ENCODE results near the gene TBX2. TPM values are rescaled to one million over a fixed set of nuclear protein-coding genes. Genes with fewer than 3 reads are reported as not detected.

TBX2 gene
- total RNA-seq, 1 experiment from 2014 or later, result not detected

GRCh38 chr17:61400717-61401388, 1.2 kb downstream of the TBX2 start:
- Histone ChIP-seq H3K9me3 (ENCODE audit: low read depth, low read length, poor library complexity, severe bottlenecking) (no peaks in the 10 kb centered on the region), H3K4me3 (ENCODE audit: low read depth, low read length, poor library complexity, severe bottlenecking) (no peak overlapping the region), H3K27me3 (replicated peaks; ENCODE audit: insufficient read depth, low read depth, low read length, poor library complexity) (peaks cover 94% of the 10 kb centered on the region), H3K36me3 (ENCODE audit: insufficient read depth, low read length, poor library complexity, severe bottlenecking) (no peaks in the 10 kb centered on the region), H3K27ac (ENCODE audit: low read depth, low read length, poor library complexity, severe bottlenecking) (no peak overlapping the region), H3K4me1 (ENCODE audit: insufficient read depth, low read length, poor library complexity, severe bottlenecking) (peaks cover 31% of the 10 kb centered on the region)
- intact Hi-C loops (cut with micrococcal nuclease; ENCODE audit: unreplicated experiment), result no loop called here
- no peak for DNase-seq (ENCODE audit: low spot score)
- CTCF ChIA-PET, result no interaction called here
- POLR2A ChIA-PET (ENCODE audit: low non-redundant PET), result no interaction called here
- no TSS peak for BruUV-seq (replicated peaks)
- no peak for TF ChIP-seq CTCF (conservative IDR thresholded peaks at IDR 0.05; ENCODE audit: low read depth, low read length)
- peak; percentile 94 for TF ChIP-seq EZH2 (IDR thresholded peaks at IDR 0.05; ENCODE audit: borderline replicate concordance, low read depth, low read length, poor library complexity, severe bottlenecking)

- Histone ChIP-seq H3K27ac (ENCODE audit: low read depth, low read length, poor library complexity, severe bottlenecking) (no peak overlapping the region), H3K4me1 (ENCODE audit: insufficient read depth, low read length, poor library complexity, severe bottlenecking) (peaks cover 31% of the 10 kb centered on the region), H3K4me3 (ENCODE audit: low read depth, low read length, poor library complexity, severe bottlenecking) (no peak overlapping the region), H3K36me3 (ENCODE audit: insufficient read depth, low read length, poor library complexity, severe bottlenecking) (no peaks in the 10 kb centered on the region), H3K27me3 (replicated peaks; ENCODE audit: insufficient read depth, low read depth, low read length, poor library complexity) (peaks cover 94% of the 10 kb centered on the region), H3K9me3 (ENCODE audit: low read depth, low read length, poor library complexity, severe bottlenecking) (no peaks in the 10 kb centered on the region)
- TF ChIP-seq EZH2 (IDR thresholded peaks at IDR 0.05; ENCODE audit: borderline replicate concordance, low read depth, low read length, poor library complexity, severe bottlenecking), result no peak
- no peak for TF ChIP-seq CTCF (conservative IDR thresholded peaks at IDR 0.05; ENCODE audit: low read depth, low read length)
- no peak for DNase-seq (ENCODE audit: low spot score)
- BruUV-seq (replicated peaks), result no TSS peak
- POLR2A ChIA-PET (ENCODE audit: low non-redundant PET), result no interaction called here
- CTCF ChIA-PET, result no interaction called here
- intact Hi-C loops (cut with micrococcal nuclease; ENCODE audit: unreplicated experiment), result no loop called here
These were observed 1.9 kb downstream of the TBX2 start for GRCh38 chr17:61401389-61402072.

DNA sequence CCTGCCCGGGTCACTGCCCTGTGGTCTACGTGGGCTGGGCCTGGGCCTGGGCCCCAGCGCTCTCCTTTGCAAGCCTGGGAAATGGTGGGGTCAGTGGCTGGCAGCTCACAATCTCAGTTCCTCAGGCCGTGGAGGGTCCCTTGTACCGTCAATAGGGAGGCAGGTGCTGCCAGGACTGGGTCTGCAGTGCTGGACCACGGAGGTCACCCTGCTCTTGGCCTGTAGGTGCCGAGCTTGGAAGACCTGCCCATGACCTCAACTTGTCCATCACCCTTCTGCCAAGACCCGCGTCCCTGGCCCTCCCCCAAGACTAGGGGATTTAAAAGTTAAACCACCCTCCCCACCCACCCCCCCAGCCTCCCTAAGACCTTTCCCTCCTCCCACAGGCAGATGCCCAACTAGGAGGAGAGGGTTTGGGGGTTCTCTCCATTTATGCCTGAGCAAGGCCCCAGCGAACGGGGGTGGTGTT, 2.5 kb downstream of the TBX2 start:
- H3K9me3 ChIP-seq (ENCODE audit: low read depth, low read length, poor library complexity, severe bottlenecking), result no peaks in the 10 kb centered on the region
- peaks cover 94% of the 10 kb centered on the region for H3K27me3 ChIP-seq (replicated peaks; ENCODE audit: insufficient read depth, low read depth, low read length, poor library complexity)
- POLR2A ChIA-PET (ENCODE audit: low non-redundant PET), result no interaction called here
- TF ChIP-seq EZH2 (IDR thresholded peaks at IDR 0.05; ENCODE audit: borderline replicate concordance, low read depth, low read length, poor library complexity, severe bottlenecking) (no peak), CTCF (conservative IDR thresholded peaks at IDR 0.05; ENCODE audit: low read depth, low read length) (no peak)
- CTCF ChIA-PET, result no interaction called here
- no TSS peak for BruUV-seq (replicated peaks)
- intact Hi-C loops (cut with micrococcal nuclease; ENCODE audit: unreplicated experiment), result no loop called here
- no peak for DNase-seq (ENCODE audit: low spot score)
- no peak overlapping the region for H3K4me3 ChIP-seq (ENCODE audit: low read depth, low read length, poor library complexity, severe bottlenecking)
- H3K27ac ChIP-seq (ENCODE audit: low read depth, low read length, poor library complexity, severe bottlenecking), result no peak overlapping the region
- H3K36me3 ChIP-seq (ENCODE audit: insufficient read depth, low read length, poor library complexity, severe bottlenecking), result no peaks in the 10 kb centered on the region
- H3K4me1 ChIP-seq (ENCODE audit: insufficient read depth, low read length, poor library complexity, severe bottlenecking), result peaks cover 31% of the 10 kb centered on the region

Data from A673 (cell line).